ENCODE measurements around the gene PSME2.
A peak's percentile ranks its signal among the peaks of the same experiment; 100 is the strongest.
"Not testable (repeated sequence)": the region's sequence is repeated elsewhere in the genome, so short reads cannot be mapped to it uniquely, and the experiment has no call there.

PSME2 gene

DNA sequence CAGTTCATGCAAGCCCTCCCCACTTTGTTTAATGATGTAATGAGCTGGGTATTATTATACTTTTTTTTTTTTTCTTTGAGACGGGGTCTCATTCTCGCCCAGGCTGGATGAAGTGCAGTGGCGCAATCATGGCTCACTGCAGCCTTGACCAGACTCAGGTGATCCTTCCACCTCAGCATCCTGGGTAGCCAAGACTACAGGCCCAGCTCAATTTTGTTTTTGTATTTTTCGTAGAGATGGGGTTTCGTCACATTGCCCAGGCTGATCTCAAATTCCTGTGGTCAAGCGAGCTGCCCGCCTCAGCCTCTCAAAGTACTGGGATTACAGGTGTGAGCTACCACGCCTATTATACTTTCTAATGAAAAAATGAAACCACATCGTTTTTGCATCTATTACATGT lies 36.4 kb downstream of the PSME2 start:
- no peak for DNase-seq

DNA sequence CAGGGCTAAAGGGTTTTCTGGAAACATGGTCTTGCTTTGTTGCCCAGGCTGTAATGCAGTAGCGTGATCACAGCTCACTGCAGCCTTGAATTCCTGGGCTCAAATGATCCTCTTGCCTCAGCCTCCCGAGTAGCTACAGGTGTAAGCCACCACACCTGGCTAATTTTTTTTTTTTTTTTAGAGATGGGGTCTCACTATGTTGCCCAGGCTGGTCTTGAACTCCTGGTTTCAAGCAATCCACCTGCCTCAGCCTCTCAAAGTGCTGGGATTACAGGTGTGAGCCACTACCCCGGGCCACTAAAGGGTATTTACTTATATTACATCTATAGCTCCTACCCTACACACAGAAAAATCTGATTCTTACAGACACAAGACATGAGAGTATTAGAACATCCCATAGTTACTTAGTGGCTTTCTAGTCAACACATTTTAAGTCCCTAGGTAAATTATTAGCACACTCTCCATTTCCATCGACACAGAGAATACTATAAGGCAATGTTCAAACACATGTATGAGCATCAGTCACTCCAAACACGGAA lies 38.0 kb downstream of the PSME2 start:
- DNase-seq, result no peak

DNA sequence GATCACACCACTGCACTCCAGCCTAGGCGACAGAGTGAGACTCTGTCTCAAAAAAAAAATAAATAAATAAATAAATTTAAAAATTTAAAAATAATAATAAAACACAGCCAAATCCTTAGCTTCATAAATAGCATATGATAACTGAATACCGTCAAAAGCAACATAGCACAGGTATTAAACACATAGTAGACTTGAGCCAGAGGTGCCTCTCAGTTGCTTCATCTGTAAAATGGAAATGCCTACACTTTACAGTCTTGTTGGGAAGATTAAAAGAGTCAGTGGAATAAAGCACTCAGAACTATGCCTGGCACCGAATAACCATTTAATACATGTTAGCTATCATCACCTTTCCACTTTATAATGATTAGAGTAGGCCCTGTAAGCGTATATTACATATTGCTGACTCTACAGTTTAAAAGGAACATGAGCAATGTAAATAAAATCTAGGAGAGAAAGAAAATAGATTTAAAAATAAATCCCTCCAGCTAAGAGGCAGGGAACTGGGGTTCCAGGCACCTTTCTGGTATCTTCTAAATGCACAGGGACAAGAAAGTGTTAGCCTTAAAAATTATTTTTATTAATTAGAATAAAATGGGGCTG lies 39.6 kb downstream of the PSME2 start:
- no peak for DNase-seq

DNA sequence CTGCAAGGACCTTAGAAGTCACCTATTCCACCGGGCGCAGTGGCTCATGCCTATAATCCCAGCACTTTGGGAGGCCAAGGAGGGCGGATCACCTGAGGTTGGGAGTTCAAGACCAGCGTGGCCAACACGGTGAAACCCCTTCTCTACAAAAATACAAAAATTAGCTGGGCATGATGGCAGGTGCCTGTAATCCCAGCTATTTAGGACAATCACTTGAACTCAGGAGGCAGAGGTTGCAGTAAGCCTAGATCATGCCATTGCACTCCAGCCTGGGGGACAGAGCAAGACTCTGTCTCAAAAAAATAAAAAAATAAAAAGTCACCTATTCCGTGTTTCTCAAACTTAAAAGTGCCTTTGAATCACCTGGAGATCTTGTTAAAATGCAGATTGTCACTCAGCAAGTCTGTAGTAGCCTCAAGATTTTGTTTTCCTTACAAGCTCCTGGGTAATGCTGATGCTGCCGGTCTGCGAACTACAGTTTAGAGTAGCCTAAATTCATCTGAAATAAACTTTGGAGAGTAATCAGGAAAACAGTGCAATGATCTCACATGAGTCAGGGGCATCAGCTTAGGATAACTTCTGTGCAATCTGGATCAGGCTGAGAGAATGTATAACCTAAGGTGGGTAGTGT lies 40.7 kb downstream of the PSME2 start:
- not testable (repeated sequence) for DNase-seq

DNA sequence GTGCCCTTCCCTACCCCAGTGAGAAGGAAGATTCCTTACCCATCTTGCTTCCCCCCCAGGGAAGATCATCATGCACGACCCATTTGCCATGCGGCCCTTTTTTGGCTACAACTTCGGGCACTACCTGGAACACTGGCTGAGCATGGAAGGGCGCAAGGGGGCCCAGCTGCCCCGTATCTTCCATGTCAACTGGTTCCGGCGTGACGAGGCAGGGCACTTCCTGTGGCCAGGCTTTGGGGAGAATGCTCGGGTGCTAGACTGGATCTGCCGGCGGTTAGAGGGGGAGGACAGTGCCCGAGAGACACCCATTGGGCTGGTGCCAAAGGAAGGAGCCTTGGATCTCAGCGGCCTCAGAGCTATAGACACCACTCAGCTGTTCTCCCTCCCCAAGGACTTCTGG lies 43.0 kb downstream of the PSME2 start:
- DNase-seq, result no peak

DNA sequence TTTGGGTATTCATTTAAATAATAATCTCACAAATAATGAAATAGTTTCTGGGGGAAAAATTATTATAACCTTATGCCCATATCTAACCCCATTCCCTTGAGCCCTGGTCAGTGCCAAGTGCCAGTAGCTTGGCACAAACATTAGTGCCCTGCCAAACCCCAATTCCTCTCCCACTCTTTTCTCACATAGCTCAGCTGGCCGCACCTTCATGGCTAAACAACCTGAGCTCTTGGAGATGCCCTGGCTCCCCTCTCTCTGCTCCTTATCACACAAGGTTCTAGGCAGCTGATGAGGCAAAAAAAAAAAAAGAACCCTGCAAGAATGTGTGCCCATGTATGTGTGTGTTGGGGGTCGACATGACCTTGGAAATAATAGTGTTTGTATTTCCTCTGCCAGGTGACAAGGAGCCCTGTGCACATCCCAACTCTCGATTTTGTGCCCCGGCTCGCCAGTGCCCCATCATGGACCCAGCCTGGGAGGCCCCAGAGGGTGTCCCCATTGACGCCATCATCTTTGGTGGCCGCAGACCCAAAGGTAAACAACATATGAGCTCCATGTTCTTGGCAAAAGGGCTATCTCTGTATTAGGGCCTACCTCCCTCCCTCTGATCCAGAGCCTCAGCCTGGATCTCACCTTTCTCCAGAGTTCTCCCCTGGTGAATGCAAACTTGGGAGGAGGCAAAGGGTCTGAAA lies 43.9 kb downstream of the PSME2 start:
- no peak for DNase-seq

DNA sequence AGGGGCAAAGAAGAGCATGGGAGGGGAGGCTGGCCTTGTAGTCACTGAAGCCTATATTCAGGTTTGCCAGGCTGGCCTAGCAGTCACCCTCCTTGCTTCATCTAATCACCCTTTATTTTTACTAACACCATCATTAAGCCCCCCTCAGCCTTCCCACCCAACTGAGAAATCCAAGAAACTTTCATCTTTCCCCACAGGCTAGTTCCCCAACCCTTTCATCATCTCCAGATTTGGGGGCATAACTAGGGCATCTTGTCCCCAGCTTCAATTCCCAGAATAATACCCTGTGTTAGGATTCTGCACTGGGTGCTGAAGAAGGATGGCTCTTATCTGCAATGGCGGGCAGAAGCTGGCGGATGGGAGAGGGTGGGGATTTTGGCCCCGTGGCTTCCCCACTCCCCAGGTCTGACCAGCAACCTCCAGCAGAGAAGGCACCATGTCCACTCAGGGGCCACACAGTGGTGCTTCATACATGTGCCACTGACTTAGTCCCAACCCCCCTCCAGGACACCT lies 45.4 kb downstream of the PSME2 start:
- no peak for DNase-seq

DNA sequence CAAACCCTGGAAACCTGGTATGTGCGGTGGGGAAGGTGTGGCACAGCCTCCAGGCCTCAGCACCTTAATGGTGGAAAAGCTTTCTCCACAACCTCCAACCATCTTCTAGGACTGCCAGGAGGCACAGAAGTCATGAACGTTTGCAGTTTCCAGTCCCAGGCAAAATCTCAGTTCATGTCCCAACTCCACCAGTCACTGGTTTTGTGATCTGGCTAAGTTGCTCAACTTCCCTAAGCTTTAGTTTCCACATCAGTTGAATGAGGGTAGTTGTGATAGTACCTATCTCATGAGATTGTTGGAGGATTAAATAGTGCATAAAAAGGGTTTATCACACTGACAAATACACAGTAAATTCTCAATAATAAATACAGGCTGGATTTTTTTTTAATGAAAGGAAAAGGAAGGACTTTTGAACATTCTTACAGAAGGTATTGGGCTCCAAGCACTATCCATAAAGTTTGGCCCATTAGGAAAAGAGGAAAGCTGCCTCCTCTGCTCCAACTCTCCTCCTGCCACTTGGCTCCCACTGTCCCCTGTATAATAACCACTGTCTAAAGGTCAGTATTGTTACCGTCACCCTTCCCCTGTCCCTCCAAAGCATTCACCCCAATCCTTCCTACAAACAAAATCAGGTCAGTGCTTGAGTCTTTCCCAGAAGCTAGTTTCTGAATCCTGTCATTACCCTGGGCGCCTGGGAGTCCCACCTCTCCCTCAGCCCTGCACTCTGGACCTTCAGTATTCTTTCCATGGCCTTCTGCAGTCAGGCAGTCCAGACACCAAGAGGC lies 46.0 kb downstream of the PSME2 start:
- DNase-seq, result no peak

DNA sequence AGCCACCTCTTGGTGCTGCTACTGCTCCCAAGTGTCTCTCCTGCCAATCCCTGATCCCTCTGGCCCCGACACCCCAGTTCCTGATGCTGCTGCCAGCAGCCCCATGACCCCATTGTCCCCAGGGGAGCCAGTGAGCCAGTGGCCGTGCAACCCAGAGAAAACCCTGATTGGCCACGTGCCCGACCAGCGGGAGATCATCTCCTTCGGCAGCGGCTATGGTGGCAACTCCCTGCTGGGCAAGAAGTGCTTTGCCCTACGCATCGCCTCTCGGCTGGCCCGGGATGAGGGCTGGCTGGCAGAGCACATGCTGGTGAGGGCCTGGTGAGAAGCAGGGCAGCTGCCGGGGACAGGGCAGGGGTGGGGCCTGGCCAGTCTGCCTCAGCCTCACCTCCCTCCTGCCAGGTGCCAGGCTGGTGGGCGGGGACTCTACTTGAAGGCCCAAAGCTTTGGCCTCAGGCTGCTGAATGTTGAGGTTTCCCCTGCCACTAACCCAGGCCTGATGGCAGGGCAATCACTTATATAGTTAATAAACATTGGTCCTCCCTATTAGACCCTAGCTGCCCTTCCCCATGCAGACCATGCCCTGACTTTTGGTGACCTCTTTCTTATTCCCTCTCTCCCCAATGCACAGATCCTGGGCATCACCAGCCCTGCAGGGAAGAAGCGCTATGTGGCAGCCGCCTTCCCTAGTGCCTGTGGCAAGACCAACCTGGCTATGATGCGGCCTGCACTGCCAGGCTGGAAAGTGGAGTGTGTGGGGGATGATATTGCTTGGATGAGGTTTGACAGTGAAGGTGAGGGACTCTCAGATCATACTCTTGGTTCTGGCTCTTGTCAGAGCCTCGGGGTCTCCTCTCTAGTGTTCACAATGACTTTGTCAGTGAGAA lies 47.2 kb downstream of the PSME2 start:
- DNase-seq, result no peak

DNA sequence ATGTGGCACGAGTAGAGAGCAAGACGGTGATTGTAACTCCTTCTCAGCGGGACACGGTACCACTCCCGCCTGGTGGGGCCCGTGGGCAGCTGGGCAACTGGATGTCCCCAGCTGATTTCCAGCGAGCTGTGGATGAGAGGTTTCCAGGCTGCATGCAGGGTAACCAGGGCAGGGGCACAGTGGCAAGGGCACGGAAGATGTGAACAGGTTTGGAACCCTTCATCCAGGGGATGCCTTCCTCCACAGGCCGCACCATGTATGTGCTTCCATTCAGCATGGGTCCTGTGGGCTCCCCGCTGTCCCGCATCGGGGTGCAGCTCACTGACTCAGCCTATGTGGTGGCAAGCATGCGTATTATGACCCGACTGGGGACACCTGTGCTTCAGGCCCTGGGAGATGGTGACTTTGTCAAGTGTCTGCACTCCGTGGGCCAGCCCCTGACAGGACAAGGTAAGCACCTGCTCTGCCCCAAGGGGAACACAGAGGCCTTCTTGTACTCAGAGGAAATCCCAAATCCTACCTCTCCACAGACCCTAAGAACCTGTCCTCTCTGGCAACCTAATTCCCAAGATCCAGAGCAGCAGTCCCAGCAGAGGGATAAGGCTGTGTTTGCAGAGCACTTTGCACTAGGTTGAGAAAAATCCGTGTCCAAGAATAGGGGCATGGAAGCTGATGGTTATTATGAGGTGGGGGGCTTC lies 48.0 kb downstream of the PSME2 start:
- no peak for DNase-seq

DNA sequence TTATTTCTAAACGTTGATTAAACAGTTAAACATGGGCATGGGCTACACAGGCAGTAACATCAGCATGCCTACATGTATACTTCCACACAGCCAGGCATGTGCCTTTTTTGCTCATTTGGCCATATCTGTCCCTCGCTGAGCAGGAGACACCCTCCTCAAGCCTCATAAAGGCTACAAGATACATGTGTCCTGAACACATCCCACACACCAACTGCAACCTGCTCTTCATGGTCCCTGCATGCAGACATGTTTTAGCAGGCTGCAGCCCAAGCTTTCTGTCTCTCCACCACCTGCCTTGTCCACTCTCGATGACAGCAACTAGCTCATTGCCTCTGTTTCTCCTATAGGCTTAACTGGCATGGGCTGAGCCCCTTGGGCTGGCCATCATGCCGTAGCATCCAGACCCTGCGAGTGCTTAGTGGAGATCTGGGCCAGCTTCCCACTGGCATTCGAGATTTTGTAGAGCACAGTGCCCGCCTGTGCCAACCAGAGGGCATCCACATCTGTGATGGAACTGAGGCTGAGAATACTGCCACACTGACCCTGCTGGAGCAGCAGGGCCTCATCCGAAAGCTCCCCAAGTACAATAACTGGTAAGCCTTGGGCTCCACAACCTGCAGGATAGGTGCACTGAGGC lies 49.7 kb downstream of the PSME2 start:
- DNase-seq, result no peak

DNA sequence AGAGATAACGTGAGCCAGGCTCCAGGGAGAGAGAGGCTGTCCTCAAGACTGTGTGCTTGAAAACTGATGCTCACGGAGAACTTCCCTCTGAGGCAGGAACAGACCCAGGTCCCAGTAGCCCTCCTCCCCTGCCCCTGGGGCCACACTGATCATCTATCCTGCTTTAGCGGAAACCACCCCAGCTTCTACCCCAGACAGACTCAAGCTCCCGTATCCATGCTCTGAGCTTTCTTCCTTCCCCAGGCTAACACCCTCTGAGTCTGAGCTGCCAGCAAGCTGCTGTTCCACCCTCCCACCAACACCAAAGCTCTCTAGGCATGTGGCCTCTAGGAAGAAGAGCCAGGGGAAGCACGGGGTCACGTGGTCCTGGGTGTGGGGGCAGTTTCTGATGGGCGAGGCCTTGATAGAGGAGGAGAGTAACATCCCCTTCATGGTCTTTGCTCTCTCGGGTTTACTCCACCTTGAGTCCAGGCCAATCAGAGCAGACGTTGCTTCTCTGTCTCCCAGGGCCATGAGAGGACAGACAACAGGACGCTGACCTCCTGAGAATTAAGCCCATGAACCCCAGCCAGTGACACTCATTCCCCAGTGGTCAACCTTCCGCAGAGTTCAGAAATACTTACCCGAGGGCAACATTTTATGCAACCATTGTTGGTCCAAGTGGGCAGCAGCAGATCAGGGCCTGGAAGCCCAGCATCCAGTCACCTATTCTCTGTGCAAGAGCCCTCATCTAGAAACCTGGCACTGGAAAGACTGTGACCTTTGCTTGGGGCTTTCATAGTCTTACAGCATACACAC lies 50.9 kb downstream of the PSME2 start:
- peak; percentile 77 for DNase-seq

DNA sequence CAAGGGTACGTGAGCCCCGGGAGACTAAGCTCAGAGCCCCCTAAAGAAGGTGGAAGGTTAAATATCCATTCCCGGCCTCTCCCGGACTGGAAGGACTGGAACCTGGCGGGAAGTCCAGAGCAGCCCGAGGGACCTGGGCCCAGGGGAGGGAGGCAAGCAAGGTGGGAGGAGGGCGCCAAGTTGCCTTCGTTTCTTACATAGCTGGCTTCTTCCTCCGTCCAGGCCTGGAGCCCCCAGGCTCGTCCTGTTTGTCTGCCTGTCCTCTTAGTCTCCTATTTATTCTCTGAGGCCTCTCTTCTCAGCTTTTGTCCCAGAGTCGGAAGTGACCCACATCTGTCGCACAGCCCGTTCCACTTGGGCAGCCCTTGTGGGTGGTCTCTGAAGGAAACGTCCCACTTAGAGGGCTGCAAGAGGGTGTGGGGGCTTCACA lies 51.6 kb downstream of the PSME2 start:
- no peak for DNase-seq

DNA sequence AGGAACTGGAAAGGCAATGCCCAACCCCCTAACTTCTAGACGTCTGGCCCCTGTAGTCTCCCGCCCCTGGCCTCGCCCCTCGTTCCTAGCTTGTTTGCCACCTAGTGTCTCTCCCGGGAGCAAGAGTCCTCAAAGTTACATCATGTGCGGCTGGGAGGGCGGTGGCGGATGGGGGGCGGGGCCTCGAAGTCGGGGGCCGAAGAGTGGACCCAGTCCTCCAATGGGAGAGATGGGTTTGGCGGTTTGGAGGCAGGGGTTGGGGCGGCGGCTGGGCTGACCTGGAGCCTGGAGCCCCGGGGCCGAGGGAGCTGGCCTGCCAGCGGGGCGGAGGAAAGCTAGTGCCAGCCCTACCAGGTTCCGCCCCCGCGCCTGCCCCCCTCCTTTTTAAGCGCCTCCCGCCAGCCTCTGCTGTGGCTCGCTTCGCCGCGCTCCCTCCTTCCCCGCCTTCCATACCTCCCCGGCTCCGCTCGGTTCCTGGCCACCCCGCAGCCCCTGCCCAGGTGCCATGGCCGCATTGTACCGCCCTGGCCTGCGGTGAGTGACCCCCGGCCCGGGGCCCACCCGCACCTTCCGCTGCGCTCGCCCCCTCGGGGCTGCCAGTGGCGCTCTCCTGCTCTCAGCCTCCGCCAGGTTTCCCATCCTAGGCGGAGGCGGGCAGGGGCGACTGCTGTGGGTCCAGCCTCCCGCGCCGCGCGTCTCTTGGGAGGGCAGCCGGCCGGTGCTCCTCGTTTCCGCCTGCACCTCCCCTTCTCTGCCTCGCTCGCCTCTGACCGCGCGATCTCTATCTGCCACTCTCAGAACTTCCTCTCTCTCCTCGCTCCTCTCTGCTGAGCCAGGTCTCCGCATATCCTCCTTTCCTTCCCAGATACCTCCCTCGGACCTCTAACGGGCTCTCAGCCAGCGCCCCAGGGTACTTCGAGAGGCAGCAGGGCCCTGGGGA lies 52.2 kb downstream of the PSME2 start, which contains the start of gene PCK2:
PCK2 (plus strand) TSS at position 411 of the 940 bp plus-strand sequence; CDS start at position 506, 95 bp downstream.
- peak; percentile 94 for DNase-seq
